ENCODE measurements around the gene SH2D1A.

DNA sequence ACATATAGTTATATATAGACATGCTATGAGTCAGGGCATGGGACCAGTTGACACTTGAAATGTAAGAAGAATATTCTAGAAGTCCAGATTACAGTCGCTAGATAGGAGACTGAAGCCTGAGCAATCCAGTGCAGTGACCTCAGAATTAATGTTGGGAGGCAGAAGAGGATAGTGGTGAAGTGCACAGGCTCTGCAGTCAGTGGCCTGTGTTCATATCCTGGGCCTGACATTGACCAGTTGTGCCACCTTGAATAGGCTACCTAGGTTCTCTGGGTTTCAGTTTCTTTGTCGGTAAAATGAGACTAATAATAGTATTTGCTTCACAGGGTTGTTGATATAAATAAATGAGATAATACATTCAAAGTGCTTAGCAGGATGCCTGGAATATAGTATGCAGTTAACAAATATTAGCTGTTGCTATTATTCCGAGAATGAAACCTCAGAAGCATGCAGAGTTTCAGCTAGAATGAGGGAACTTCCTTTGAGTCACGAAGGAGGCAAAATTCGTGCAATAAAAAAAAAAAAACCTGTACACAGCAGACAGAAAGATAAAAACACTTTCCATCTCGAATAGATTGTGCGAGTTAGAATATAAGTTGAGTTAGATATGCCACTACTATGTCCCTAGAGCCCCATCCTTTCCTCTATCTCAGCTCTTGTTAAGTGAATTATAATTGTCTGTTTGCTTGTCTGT, 4.0 kb upstream of the SH2D1A start:
- TF ChIP-seq, protein P1, sequence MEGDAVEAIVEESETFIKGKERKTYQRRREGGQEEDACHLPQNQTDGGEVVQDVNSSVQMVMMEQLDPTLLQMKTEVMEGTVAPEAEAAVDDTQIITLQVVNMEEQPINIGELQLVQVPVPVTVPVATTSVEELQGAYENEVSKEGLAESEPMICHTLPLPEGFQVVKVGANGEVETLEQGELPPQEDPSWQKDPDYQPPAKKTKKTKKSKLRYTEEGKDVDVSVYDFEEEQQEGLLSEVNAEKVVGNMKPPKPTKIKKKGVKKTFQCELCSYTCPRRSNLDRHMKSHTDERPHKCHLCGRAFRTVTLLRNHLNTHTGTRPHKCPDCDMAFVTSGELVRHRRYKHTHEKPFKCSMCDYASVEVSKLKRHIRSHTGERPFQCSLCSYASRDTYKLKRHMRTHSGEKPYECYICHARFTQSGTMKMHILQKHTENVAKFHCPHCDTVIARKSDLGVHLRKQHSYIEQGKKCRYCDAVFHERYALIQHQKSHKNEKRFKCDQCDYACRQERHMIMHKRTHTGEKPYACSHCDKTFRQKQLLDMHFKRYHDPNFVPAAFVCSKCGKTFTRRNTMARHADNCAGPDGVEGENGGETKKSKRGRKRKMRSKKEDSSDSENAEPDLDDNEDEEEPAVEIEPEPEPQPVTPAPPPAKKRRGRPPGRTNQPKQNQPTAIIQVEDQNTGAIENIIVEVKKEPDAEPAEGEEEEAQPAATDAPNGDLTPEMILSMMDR (IDR thresholded peaks at IDR 0.05) = no peak
- TF ChIP-seq POLR2A (IDR thresholded peaks at IDR 0.05) = no peak

Measured in body of pancreas (tissue), 4 donors.